IMR-90 (cell line): ENCODE measurements around the gene DUSP7. TPM values are rescaled to one million over a fixed set of nuclear protein-coding genes. Genes with fewer than 3 reads are reported as not detected.

ENCODE experiments used
- ATAC-seq: fragments of 200-7000 bp; cut with Tn5 transposase; 2 replicates; pipeline ENCODE4 v1.9.1; 2020; ENCODE audit warnings: low read depth, mild to moderate bottlenecking, moderate library complexity
- BruUV-seq: library from RNA; stranded (reverse); fragments of 400-500 nt; replicated peaks from 2 replicates; lab custom pipeline; 2021; lab: Mats Ljungman, UMichigan
- CTCF ChIA-PET: fragments of 300-600 bp; formaldehyde crosslinking; extraction: SDS; loops from one replicate; lab custom pipeline; 2021; ENCODE audit warnings: antibody characterized with exemption; lab: Yijun Ruan, JAX
- POLR2A ChIA-PET: fragments of 300-600 bp; sonication (Branson Sonifier 250); formaldehyde crosslinking; loops from one replicate; lab custom pipeline; 2022; ENCODE audit warnings: antibody characterized with exemption; ENCODE audit not compliant: unreplicated experiment; lab: Charles Lee
- DNase-seq: peaks from one replicate; pipeline ENCODE4 v3.0.0; 2013
- H2AFZ ChIP-seq: replicated peaks from 2 replicates; pipeline ENCODE3; 2013; ENCODE audit warnings: low read length, mild to moderate bottlenecking; ENCODE audit not compliant: poor library complexity
- H2AK5ac ChIP-seq: 2 replicates; pipeline ENCODE4 v1.6.1; 2013; ENCODE audit warnings: low read depth, low read length, inconsistent platforms
- H2AK9ac ChIP-seq: replicated peaks from 2 replicates; pipeline ENCODE3; 2013; ENCODE audit warnings: mild to moderate bottlenecking, low read depth, low read length, moderate library complexity; ENCODE audit not compliant: poor library complexity
- H2BK120ac ChIP-seq: 2 replicates; pipeline ENCODE4 v1.6.1; 2013; ENCODE audit warnings: low read depth, low read length, inconsistent platforms
- H2BK15ac ChIP-seq: 3 replicates; pipeline ENCODE4 v1.6.1; 2013; ENCODE audit warnings: low read depth, low read length, inconsistent platforms
- H2BK20ac ChIP-seq: 2 replicates; pipeline ENCODE4 v1.6.1; 2013; ENCODE audit warnings: low read depth, mild to moderate bottlenecking, inconsistent platforms, low read length, moderate library complexity
- H2BK5ac ChIP-seq: 2 replicates; pipeline ENCODE4 v1.6.1; 2013; ENCODE audit warnings: mild to moderate bottlenecking, low read depth, low read length, inconsistent platforms; ENCODE audit not compliant: poor library complexity, severe bottlenecking
- H3K14ac ChIP-seq: replicated peaks from 2 replicates; pipeline ENCODE4 v1.6.1; 2013; ENCODE audit warnings: low read depth, low read length, inconsistent platforms
- H3K18ac ChIP-seq: 2 replicates; pipeline ENCODE4 v1.6.1; 2013; ENCODE audit warnings: low read depth, low read length, control low read depth
- H3K23ac ChIP-seq: 2 replicates; pipeline ENCODE4 v1.6.1; 2013; ENCODE audit warnings: low read depth, low read length, inconsistent platforms
- H3K27ac ChIP-seq: 2 replicates; pipeline ENCODE4 v1.5.1; 2013; ENCODE audit warnings: mild to moderate bottlenecking, control low read depth, low read length; ENCODE audit not compliant: insufficient read depth
- H3K27me3 ChIP-seq: 2 replicates; pipeline ENCODE4 v1.6.1; 2013; ENCODE audit warnings: low read length; ENCODE audit not compliant: control insufficient read depth, insufficient read depth
- H3K36me3 ChIP-seq: 2 replicates; pipeline ENCODE4 v1.6.1; 2013; ENCODE audit warnings: low read length, mixed read lengths; ENCODE audit not compliant: control insufficient read depth, insufficient read depth
- H3K4ac ChIP-seq: 2 replicates; pipeline ENCODE4 v1.6.1; 2013; ENCODE audit warnings: low read depth, low read length, inconsistent platforms
- H3K4me1 ChIP-seq: 2 replicates; pipeline ENCODE4 v1.6.1; 2013; ENCODE audit warnings: low read length, mixed read lengths; ENCODE audit not compliant: control insufficient read depth, insufficient read depth
- H3K4me2 ChIP-seq: 2 replicates; pipeline ENCODE4 v1.6.1; 2013; ENCODE audit warnings: low read depth, mild to moderate bottlenecking, control low read depth, low read length, moderate library complexity
- H3K4me3 ChIP-seq: 2 replicates; pipeline ENCODE4 v1.5.1; 2013; ENCODE audit warnings: low read depth, mild to moderate bottlenecking, control low read depth, low read length, moderate library complexity; ENCODE audit not compliant: insufficient read depth
- H3K56ac ChIP-seq: 2 replicates; pipeline ENCODE4 v1.6.1; 2013; ENCODE audit warnings: low read length, inconsistent platforms; ENCODE audit not compliant: insufficient read depth; ENCODE audit errors: extremely low read depth
- H3K79me1 ChIP-seq, 2 experiments: 2 replicates each; pipeline ENCODE4 v1.6.1; 2013; ENCODE audit warnings: low read length in 2 of 2, inconsistent platforms in 1 of 2, low read depth in 1 of 2
- H3K9ac ChIP-seq: 2 replicates; pipeline ENCODE4 v1.6.1; 2013; ENCODE audit warnings: low read depth, low read length, control low read depth
- H3K9me1 ChIP-seq: 2 replicates; pipeline ENCODE4 v1.6.1; 2013; ENCODE audit warnings: low read length, inconsistent platforms; ENCODE audit not compliant: insufficient read depth
- H3K9me3 ChIP-seq: 2 replicates; pipeline ENCODE4 v1.6.1; 2013; ENCODE audit warnings: low read length; ENCODE audit not compliant: control insufficient read depth, insufficient read depth
- H4K20me1 ChIP-seq: 2 replicates; pipeline ENCODE4 v1.6.1; 2013; ENCODE audit warnings: low read length, inconsistent platforms; ENCODE audit not compliant: insufficient read depth
- H4K5ac ChIP-seq: 2 replicates; pipeline ENCODE4 v1.6.1; 2013; ENCODE audit warnings: mild to moderate bottlenecking, low read depth, low read length, control low read depth
- H4K8ac ChIP-seq, 2 experiments: 2 replicates each; pipeline ENCODE4 v1.6.1; 2013; ENCODE audit warnings: low read depth in 2 of 2, low read length in 2 of 2, control low read depth in 1 of 2, inconsistent platforms in 1 of 2
- H4K91ac ChIP-seq: 2 replicates; pipeline ENCODE4 v1.6.1; 2013; ENCODE audit warnings: low read depth, low read length, inconsistent platforms; ENCODE audit not compliant: insufficient read depth
- FOS ChIP-seq: fragments of 150-350 bp; IDR thresholded peaks from 2 replicates; pipeline ENCODE4 v1.6.1; 2016; ENCODE audit warnings: low read depth, low read length
- POLR2A ChIP-seq: IDR thresholded peaks from 2 replicates; pipeline ENCODE4 v1.6.1; 2012; ENCODE audit warnings: mild to moderate bottlenecking, low read depth, low read length
- WGBS, 2 experiments: methylation state at CpG; one replicate each; pipeline versions ENCODE4 v1.1.5 to v1.1.7; 2013; ENCODE audit warnings: missing lambda C conversion rate in 2 of 2; ENCODE audit not compliant: insufficient read length in 1 of 2; ENCODE audit errors: extremely low coverage in 2 of 2; 5-methylcytosine and 5-hydroxymethylcytosine counted together
- dilution Hi-C: fragments of 300-500 bp; cut with HindIII; formaldehyde crosslinking; loops from one replicate; pipeline ENCODE4 v1.14.3; 2018; ENCODE audit warnings: low sequenced_read_pairs; ENCODE audit not compliant: unreplicated experiment
- in situ Hi-C: fragments of 300-500 bp; cut with MboI; formaldehyde crosslinking; loops from 3 replicates; pipeline ENCODE4 v1.14.3; 2019; ENCODE audit warnings: low sequenced_read_pairs, inconsistent platforms, mixed read lengths
- intact Hi-C: fragments of 100-400 bp; cut with micrococcal nuclease; formaldehyde crosslinking; loops from 2 replicates; pipeline ENCODE4 v1.10.0; 2022
- polyA plus RNA-seq, 3 experiments: library from polyadenylated mRNA; depleted of rRNA; stranded (reverse); fragments of >200 nt; gene quantifications; 2 replicates each; pipeline ENCODE4 v1.2.3, GENCODE V29; 2012; ENCODE audit warnings: low replicate concordance in 1 of 3
- total RNA-seq: library from RNA; depleted of rRNA; stranded (reverse); fragments of >200 nt; gene quantifications from 2 replicates; pipeline ENCODE4 v1.2.3, GENCODE V29; 2012

DUSP7 gene
- total and polyA plus RNA-seq, 2 of the 4 experiments (the other 2 are of a cell fraction) = 9.3 to 24.0 TPM

DNA sequence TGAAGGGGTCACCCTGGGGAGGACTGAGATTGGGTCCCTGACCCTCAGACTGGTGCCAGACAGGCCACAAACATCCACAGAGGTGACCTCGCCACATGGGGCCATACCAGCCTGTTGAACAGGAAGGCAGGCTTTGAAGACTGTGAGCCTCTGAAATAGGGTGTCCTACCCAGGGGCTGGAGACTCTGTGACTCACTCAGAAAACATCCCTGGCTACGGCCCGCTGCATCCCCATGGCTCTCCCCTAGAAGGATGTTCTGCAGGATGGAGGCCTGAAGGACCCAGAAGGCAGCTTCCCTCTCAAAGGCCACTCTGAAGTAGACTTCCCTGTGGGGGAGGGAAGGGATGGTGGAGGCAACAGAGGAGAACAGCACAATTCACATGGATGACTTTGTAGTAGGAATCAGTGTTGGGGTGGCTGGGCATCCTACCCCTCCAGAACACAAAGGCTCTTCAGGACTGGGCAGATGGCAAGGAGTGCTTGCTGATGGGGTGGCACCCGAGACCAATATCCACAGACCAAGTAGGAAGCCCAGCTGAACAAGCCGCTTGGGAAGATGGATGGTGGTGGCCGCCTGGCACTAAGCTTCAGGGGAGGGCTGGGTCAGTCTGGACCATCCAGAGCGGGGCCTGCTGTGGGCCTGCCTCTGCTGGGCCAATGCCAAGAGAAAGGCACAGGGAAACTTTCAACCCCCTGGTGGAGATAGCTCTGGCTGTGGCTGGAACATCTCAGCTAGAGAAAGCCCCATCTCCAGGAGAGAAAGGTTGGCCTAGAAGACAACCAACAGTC, 37.6 kb upstream of the DUSP7 start:
- Histone ChIP-seq H3K14ac (peak overlapping the region; percentile 78), H4K20me1 (peaks cover 4% of the 10 kb centered on the region; the same call in 1 of the 2 replicates), H3K36me3 (no peaks in the 10 kb centered on the region), H4K8ac (peak overlapping the region; percentile 75 to 81), H3K27me3 (no peaks in the 10 kb centered on the region), H2BK5ac (peak overlapping the region; percentile 49), H4K91ac (peak overlapping the region; percentile 80), H3K9ac (no peak overlapping the region), H3K4me2 (no peak overlapping the region), H2BK20ac (peak overlapping the region; percentile 90), H3K79me1 (peaks cover 8 to 41% of the 10 kb centered on the region in 2 experiments; a peak in 3 of 4 replicates), H3K9me1 (peaks cover 70% of the 10 kb centered on the region), H4K5ac (peak overlapping the region; percentile 13; the same call in 1 of the 2 replicates), H2BK15ac (peak overlapping the region; percentile 80; the same call in 2 of the 3 replicates), H2AFZ (peak overlapping the region; percentile 84), H2AK5ac (peak overlapping the region; percentile 85), H3K4me1 (peaks cover 40% of the 10 kb centered on the region), H2AK9ac (peak overlapping the region; percentile 81), H3K18ac (peak overlapping the region; percentile 4; the same call in 1 of the 2 replicates), H3K4me3 (no peak overlapping the region), H3K56ac (0 out of 2 replicates have a peak overlapping the region, but pooled peaks have one; percentile 32), H3K9me3 (no peaks in the 10 kb centered on the region), H3K27ac (peak overlapping the region; percentile 14; the same call in 1 of the 2 replicates), H3K23ac (peak overlapping the region; percentile 59; the same call in 1 of the 2 replicates), H3K4ac (peak overlapping the region; percentile 88), H2BK120ac (peak overlapping the region; percentile 86)
- no TSS peak for BruUV-seq
- CTCF ChIA-PET = interaction anchor here (0.6 kb wide), 1 partner anchor 98 kb away, joined by 5 read pairs; the partner anchor contains the start of gene RPL29
- 89% methylated on average over 3 of the region's 7 CpGs; no CpG with 5 or more reads in 1 of the 2 experiments for WGBS, 2 experiments
- TF ChIP-seq POLR2A (no peak), FOS (peak; percentile 15; the same call in 1 of the 2 replicates)
- intact Hi-C loops (no loop called here), dilution Hi-C loops (no loop called here), in situ Hi-C loops (no loop called here)
- peak; percentile 61 for DNase-seq
- POLR2A ChIA-PET = no interaction called here
- ATAC-seq = peak; percentile 64
